HepG2 (cell line): ENCODE data around the gene PRCD. TPM values are rescaled to one million over a fixed set of nuclear protein-coding genes. Genes with fewer than 3 reads are reported as not detected.
A peak's percentile ranks its signal among the peaks of the same experiment; 100 is the strongest.

Experiments used
- ATAC-seq: fragments of 200-7000 bp; cut with Tn5 transposase; 3 replicates; pipeline ENCODE4 v1.9.1; 2020; ENCODE audit warnings: mild to moderate bottlenecking, moderate library complexity
- BruUV-seq: library from RNA; stranded (reverse); fragments of 400-500 nt; replicated peaks from 2 replicates; lab custom pipeline; 2021; lab: Mats Ljungman, UMichigan
- CTCF ChIA-PET: fragments of 300-600 bp; formaldehyde crosslinking; extraction: SDS; loops from one replicate; lab custom pipeline; 2021; ENCODE audit warnings: low total read pairs, inconsistent platforms, low intra/inter-chr PET ratio; lab: Yijun Ruan, JAX
- POLR2A ChIA-PET: fragments of 350-600 bp; sonication (Branson Sonifier 250); formaldehyde crosslinking; loops from one replicate; lab custom pipeline; 2020; ENCODE audit warnings: antibody characterized with exemption, inconsistent platforms; lab: Yijun Ruan, JAX
- DNase-seq: peaks from one replicate; pipeline ENCODE4 v3.0.0-alpha.2; 2015; ENCODE audit warnings: low spot score
- FAIRE-seq: peaks from 3 replicates; lab custom pipeline; 2011; peaks lifted over from hg19 to GRCh38; lab: Jason Lieb, UNC
- H2AFZ ChIP-seq: one replicate; pipeline ENCODE4 v1.6.1; 2011; ENCODE audit warnings: low read length, inconsistent platforms
- H3K27ac ChIP-seq: fragments of 300-600 bp; 3 replicates; pipeline ENCODE4 v1.8.0; 2011; ENCODE audit warnings: mixed run types, mild to moderate bottlenecking, mixed read lengths, low read length, inconsistent platforms; ENCODE audit not compliant: insufficient read depth; ENCODE audit errors: extremely low read length
- H3K27me3 ChIP-seq, 2 experiments: fragments of 200-600 bp in 1 of 2; 2 replicates in 1 of 2; 3 replicates in 1 of 2; pipeline versions ENCODE4 v1.6.0 to v1.8.0; 2011; ENCODE audit warnings: low read length in 2 of 2, mild to moderate bottlenecking in 2 of 2, moderate library complexity in 2 of 2, inconsistent platforms in 1 of 2; ENCODE audit not compliant: insufficient read depth in 2 of 2, control insufficient read depth in 1 of 2
- H3K36me3 ChIP-seq, 2 experiments: fragments of 200-600 bp in 1 of 2; replicated peaks in 1 of 2; 2 replicates in 1 of 2; 3 replicates in 1 of 2; pipeline versions ENCODE4 v1.5.1 to v1.8.0; 2011; ENCODE audit warnings: low read length in 2 of 2, inconsistent platforms in 1 of 2; ENCODE audit not compliant: insufficient read depth in 2 of 2, control insufficient read depth in 1 of 2
- H3K4me1 ChIP-seq: 2 replicates; pipeline ENCODE4 v1.5.1; 2012; ENCODE audit warnings: low read length, inconsistent platforms; ENCODE audit not compliant: insufficient read depth
- H3K4me2 ChIP-seq: 2 replicates; pipeline ENCODE4 v1.6.0; 2011; ENCODE audit warnings: low read depth, low read length, inconsistent platforms
- H3K4me3 ChIP-seq, 3 experiments: fragments of 200-600 bp in 1 of 3; sonication (generic), shearing (Covaris generic) in 1 of 3; replicated peaks in 1 of 3; 2 replicates each; pipeline ENCODE4 v1.5.1; 2011 to 2016; ENCODE audit warnings: low read length in 3 of 3, inconsistent platforms in 2 of 3, low read depth in 2 of 3, mild to moderate bottlenecking in 2 of 3, control low read depth in 1 of 3, mixed read lengths in 1 of 3; ENCODE audit not compliant: insufficient read depth in 1 of 3
- H3K79me2 ChIP-seq: one replicate; pipeline ENCODE4 v1.6.1; 2011; ENCODE audit warnings: low read length, inconsistent platforms; ENCODE audit not compliant: insufficient read depth
- H3K9ac ChIP-seq: 2 replicates; pipeline ENCODE4 v1.6.0; 2011; ENCODE audit warnings: mild to moderate bottlenecking, low read depth, low read length, inconsistent platforms; ENCODE audit not compliant: insufficient read depth
- H3K9me3 ChIP-seq: 2 replicates; pipeline ENCODE4 v1.5.1; 2012; ENCODE audit warnings: mild to moderate bottlenecking, low read length
- H4K20me1 ChIP-seq: 2 replicates; pipeline ENCODE4 v1.6.0; 2011; ENCODE audit warnings: inconsistent platforms, mild to moderate bottlenecking, low read length, moderate library complexity; ENCODE audit not compliant: insufficient read depth
- KDM1A ChIP-seq: IDR thresholded peaks from 2 replicates; pipeline ENCODE4 v1.6.1; 2016; ENCODE audit warnings: missing compliant biosample characterization
- ZNF333 ChIP-seq: sonication (generic); formaldehyde crosslinking; IDR thresholded peaks from 2 replicates; pipeline ENCODE4 v1.4.0; 2020; ENCODE audit warnings: mild to moderate bottlenecking, missing genetic modification reagents, borderline replicate concordance
- ZNF335 ChIP-seq: sonication (generic); formaldehyde crosslinking; IDR thresholded peaks from 2 replicates; pipeline ENCODE4 v1.4.0; 2020; ENCODE audit warnings: missing genetic modification reagents
- ZNF558 ChIP-seq: sonication (generic); formaldehyde crosslinking; IDR thresholded peaks from 2 replicates; pipeline ENCODE4 v1.9.0; 2022; ENCODE audit warnings: mild to moderate bottlenecking, missing genetic modification reagents, borderline replicate concordance
- ZNF564 ChIP-seq: sonication (generic); formaldehyde crosslinking; IDR thresholded peaks from 2 replicates; pipeline ENCODE4 v1.8.1; 2023; ENCODE audit warnings: mild to moderate bottlenecking, missing genetic modification reagents
- ZNF615 ChIP-seq: sonication (generic); formaldehyde crosslinking; IDR thresholded peaks from 2 replicates; pipeline ENCODE4 v1.5.0; 2020; ENCODE audit warnings: mild to moderate bottlenecking, missing genetic modification reagents, borderline replicate concordance
- ZNF619 ChIP-seq: sonication (generic); formaldehyde crosslinking; IDR thresholded peaks from 2 replicates; pipeline ENCODE4 v1.4.0; 2020; ENCODE audit warnings: mild to moderate bottlenecking, missing genetic modification reagents
- ZNF7 ChIP-seq: IDR thresholded peaks from 2 replicates; pipeline ENCODE4 v1.6.1; 2016; ENCODE audit warnings: missing biosample characterization, missing genetic modification reagents
- ZNF747 ChIP-seq: sonication (generic); formaldehyde crosslinking; IDR thresholded peaks from 2 replicates; pipeline ENCODE4 v1.8.1; 2023; ENCODE audit warnings: missing genetic modification reagents, mild to moderate bottlenecking, borderline replicate concordance
- WGBS: methylation state at CpG from one replicate; pipeline ENCODE4 v1.1.6; 2017; ENCODE audit warnings: low lambda C conversion rate; 5-methylcytosine and 5-hydroxymethylcytosine counted together
- in situ Hi-C: cut with HindIII; loops from 2 replicates; pipeline ENCODE4 v1.10.0; 2017; ENCODE audit warnings: low pct_unique_long_range_greater_than_20kb; ENCODE audit not compliant: extremely low pct_ligation_motif_present
- intact Hi-C: fragments of 100-400 bp; cut with micrococcal nuclease; formaldehyde crosslinking; loops from one replicate; pipeline ENCODE4 v1.10.0; 2022; ENCODE audit not compliant: unreplicated experiment
- polyA plus RNA-seq, 8 experiments: library from polyadenylated mRNA; depleted of rRNA in 3 of 8; stranded (reverse) in 7 of 8; unstranded in 1 of 8; fragments of >200 nt; fragmentation: Illumina TruSeq in 4 of 8; extraction: Trizol in 4 of 8; gene quantifications; 2 replicates each; pipeline versions ENCODE4 v1.2.1 to v1.2.3, GENCODE V29; 2011 to 2016; ENCODE audit warnings: low read depth in 4 of 8, missing spikeins in 1 of 8, mixed read lengths in 1 of 8; ENCODE audit not compliant: insufficient read depth in 1 of 8
- total RNA-seq, 5 experiments: library from RNA; depleted of rRNA; stranded (reverse); fragments of >200 nt; fragmentation: Illumina TruSeq; extraction: Trizol; gene quantifications; 2 replicates each; pipeline ENCODE4 v1.2.3, GENCODE V29; 2016; ENCODE audit warnings: low read depth in 1 of 5
- TF ChIP-seq, protein P1 (sequence below): IDR thresholded peaks from 2 replicates; pipeline ENCODE4 v1.6.1; 2012; ENCODE audit warnings: low read depth, low read length, improper control_type of control experiment
- TF ChIP-seq, protein P2 (sequence below): IDR thresholded peaks from 2 replicates; pipeline ENCODE4 v1.6.1; 2012; ENCODE audit warnings: low read length, improper control_type of control experiment
- TF ChIP-seq, protein P3 (sequence below): sonication (generic); formaldehyde crosslinking; IDR thresholded peaks from 2 replicates; pipeline ENCODE4 v1.5.1; 2020; ENCODE audit warnings: missing genetic modification reagents, mild to moderate bottlenecking, borderline replicate concordance

The PRCD gene
- total and polyA plus RNA-seq, 2 of the 13 experiments (the other 11 are each of a cell fraction or from before 2014, with no cell fraction given), result 0.51 TPM; not detected in 1

DNA sequence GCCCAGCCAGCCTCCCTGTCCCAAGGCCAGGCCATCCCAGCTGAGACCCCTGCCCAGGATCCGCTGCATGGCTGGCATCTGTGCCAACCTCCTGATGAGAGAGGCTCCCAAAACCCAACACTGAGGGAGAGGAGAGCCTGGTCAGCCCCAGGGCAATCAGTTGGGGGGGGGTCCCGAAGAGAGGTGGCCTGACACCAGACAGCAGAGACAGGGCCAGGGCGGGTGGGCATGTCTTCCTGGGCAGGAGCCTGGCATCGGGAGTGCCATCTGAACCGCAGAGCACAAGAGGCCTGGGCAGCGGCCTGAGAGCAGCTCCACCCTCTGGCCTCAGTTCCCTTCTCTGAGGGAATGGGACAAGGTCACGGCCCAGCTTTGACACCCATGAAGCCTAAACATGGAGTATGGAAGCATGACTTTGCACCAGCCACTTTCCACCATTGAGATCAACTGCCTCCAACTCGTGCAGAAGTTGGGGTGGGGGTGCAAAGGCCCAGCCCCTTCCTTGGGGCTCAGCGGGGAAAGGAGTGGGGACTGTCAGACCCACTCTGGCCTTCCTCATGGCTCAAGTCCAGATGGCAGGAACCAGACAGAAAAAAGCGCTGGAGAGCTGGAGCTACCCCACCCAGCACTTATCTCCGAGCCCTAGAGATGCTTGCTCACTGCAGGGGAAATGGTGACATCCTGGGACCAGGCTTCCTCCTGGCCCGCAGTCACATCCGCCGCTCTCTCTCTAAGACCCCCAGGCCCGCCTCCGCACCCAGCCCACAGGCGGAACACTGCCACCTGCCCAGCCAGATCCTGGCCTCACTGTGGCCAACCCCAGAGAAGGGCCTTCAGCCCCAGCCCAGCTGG, 48.3 kb upstream of the PRCD start (continued):
- TF ChIP-seq, protein P1, sequence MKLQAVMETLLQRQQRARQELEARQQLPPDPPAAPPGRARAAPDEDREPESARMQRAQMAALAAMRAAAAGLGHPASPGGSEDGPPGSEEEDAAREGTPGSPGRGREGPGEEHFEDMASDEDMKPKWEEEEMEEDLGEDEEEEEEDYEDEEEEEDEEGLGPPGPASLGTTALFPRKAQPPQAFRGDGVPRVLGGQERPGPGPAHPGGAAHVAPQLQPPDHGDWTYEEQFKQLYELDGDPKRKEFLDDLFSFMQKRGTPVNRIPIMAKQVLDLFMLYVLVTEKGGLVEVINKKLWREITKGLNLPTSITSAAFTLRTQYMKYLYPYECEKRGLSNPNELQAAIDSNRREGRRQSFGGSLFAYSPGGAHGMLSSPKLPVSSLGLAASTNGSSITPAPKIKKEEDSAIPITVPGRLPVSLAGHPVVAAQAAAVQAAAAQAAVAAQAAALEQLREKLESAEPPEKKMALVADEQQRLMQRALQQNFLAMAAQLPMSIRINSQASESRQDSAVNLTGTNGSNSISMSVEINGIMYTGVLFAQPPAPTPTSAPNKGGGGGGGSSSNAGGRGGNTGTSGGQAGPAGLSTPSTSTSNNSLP, result no peak
- peak; percentile 66; the same call in 1 of the 2 replicates for TF ChIP-seq ZNF333
- no peak for TF ChIP-seq ZNF335 (CRISPR knock-in tag)
- no peak for TF ChIP-seq ZNF564 (CRISPR knock-in tag)
- no peak for TF ChIP-seq ZNF558 (CRISPR knock-in tag)

DNA sequence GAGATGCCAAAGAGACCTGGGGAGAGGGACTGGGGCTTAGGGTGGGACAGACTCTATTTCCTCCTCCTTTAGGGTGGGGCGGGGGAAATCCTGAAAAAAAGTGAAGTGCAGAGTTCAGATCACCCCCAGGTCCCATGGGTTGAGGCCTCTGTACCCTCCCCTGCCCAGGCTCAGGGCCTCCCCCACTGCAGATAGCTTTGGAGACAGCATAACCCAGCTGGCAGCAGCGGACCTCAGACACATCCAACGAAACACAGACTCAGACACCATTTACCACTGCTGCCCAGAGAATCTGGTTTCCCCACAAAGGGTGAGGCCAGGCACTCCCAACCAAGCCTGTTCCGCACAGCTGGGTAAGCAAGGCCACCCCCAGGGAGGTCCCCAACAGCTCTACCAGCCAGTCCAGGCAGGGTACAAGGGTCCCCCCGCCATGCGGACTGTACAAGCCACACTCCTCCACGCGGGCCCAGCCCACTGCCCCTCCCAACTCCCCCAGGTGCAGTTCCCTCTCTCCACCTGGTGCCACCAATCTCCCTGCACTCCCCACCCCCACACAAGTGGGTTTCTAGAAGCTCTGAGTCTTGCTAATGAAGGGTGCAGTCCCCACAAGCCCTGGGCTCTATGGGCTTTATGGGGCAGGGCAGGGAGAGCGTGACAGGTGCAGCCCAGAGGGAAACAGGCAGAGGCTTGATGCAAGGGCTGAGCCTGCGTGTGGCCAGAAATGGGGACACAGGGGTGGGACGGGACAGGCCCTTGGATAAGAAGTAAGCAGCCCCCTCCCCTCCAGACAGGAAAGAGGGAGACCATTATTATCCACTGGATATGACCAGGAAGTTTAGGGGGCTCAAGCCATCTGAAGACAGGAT, 47.5 kb upstream of the PRCD start:
- no peak for DNase-seq
- H3K9me3 ChIP-seq, result no peaks in the 10 kb centered on the region
- no peak overlapping the region for H3K27ac ChIP-seq
- peaks cover 33% of the 10 kb centered on the region; the same call in 1 of the 2 replicates for H4K20me1 ChIP-seq
- intact Hi-C loops, result no loop called here
- ATAC-seq, result peak; percentile 52
- H3K4me2 ChIP-seq, result peak overlapping the region; percentile 72
- CTCF ChIA-PET, result no interaction called here
- no peak for FAIRE-seq
- peaks cover 66% of the 10 kb centered on the region for H3K4me1 ChIP-seq
- POLR2A ChIA-PET, result interaction anchor here (0.5 to 12.2 kb wide), 9 partner anchors 8 to 243 kb away, joined by 3 to 252 read pairs (median 3); partner anchors contain the start of gene RHBDF2
- H3K4me3 ChIP-seq, result peak overlapping the region in 2 of 3 experiments; percentile 9 to 47; a peak in 2 of 6 replicates
- peaks cover 4% of the 10 kb centered on the region for H3K79me2 ChIP-seq
- peak overlapping the region; percentile 43; the same call in 1 of the 2 replicates for H3K9ac ChIP-seq
- H3K36me3 ChIP-seq, result 0 out of 5 replicates have a peak, but pooled peaks cover 1 to 3% of the 10 kb centered on the region in 2 experiments
- 12% methylated on average over 7 of the region's 11 CpGs for WGBS
- BruUV-seq, result no TSS peak
- no peak overlapping the region for H2AFZ ChIP-seq
- in situ Hi-C loops, result no loop called here
- H3K27me3 ChIP-seq, result no peaks in the 10 kb centered on the region
- TF ChIP-seq, protein P2, sequence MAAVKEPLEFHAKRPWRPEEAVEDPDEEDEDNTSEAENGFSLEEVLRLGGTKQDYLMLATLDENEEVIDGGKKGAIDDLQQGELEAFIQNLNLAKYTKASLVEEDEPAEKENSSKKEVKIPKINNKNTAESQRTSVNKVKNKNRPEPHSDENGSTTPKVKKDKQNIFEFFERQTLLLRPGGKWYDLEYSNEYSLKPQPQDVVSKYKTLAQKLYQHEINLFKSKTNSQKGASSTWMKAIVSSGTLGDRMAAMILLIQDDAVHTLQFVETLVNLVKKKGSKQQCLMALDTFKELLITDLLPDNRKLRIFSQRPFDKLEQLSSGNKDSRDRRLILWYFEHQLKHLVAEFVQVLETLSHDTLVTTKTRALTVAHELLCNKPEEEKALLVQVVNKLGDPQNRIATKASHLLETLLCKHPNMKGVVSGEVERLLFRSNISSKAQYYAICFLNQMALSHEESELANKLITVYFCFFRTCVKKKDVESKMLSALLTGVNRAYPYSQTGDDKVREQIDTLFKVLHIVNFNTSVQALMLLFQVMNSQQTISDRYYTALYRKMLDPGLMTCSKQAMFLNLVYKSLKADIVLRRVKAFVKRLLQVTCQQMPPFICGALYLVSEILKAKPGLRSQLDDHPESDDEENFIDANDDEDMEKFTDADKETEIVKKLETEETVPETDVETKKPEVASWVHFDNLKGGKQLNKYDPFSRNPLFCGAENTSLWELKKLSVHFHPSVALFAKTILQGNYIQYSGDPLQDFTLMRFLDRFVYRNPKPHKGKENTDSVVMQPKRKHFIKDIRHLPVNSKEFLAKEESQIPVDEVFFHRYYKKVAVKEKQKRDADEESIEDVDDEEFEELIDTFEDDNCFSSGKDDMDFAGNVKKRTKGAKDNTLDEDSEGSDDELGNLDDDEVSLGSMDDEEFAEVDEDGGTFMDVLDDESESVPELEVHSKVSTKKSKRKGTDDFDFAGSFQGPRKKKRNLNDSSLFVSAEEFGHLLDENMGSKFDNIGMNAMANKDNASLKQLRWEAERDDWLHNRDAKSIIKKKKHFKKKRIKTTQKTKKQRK, result no peak
- no peak for TF ChIP-seq ZNF619 (CRISPR knock-in tag)
- no peak for TF ChIP-seq ZNF7 (CRISPR knock-in tag)
- TF ChIP-seq, protein P3, sequence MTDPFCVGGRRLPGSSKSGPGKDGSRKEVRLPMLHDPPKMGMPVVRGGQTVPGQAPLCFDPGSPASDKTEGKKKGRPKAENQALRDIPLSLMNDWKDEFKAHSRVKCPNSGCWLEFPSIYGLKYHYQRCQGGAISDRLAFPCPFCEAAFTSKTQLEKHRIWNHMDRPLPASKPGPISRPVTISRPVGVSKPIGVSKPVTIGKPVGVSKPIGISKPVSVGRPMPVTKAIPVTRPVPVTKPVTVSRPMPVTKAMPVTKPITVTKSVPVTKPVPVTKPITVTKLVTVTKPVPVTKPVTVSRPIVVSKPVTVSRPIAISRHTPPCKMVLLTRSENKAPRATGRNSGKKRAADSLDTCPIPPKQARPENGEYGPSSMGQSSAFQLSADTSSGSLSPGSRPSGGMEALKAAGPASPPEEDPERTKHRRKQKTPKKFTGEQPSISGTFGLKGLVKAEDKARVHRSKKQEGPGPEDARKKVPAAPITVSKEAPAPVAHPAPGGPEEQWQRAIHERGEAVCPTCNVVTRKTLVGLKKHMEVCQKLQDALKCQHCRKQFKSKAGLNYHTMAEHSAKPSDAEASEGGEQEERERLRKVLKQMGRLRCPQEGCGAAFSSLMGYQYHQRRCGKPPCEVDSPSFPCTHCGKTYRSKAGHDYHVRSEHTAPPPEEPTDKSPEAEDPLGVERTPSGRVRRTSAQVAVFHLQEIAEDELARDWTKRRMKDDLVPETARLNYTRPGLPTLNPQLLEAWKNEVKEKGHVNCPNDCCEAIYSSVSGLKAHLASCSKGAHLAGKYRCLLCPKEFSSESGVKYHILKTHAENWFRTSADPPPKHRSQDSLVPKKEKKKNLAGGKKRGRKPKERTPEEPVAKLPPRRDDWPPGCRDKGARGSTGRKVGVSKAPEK (CRISPR knock-in tag), result no peak
- TF ChIP-seq ZNF747 (CRISPR knock-in tag), result no peak
- TF ChIP-seq KDM1A (CRISPR knock-in tag), result no peak
- TF ChIP-seq ZNF615 (CRISPR knock-in tag), result no peak
